NCI-H2081 treated with DMSO at 0.1 percent for 48 hours (cell line): ENCODE results near the gene TBL1XR1.
"Not testable (repeated sequence)": the region's sequence is repeated elsewhere in the genome, so short reads cannot be mapped to it uniquely, and the experiment has no call there.

Experiments
- DNase-seq: peaks from one replicate; lab custom pipeline; 2025; lab: John Stamatoyannopoulos, UW

Gene TBL1XR1

DNA sequence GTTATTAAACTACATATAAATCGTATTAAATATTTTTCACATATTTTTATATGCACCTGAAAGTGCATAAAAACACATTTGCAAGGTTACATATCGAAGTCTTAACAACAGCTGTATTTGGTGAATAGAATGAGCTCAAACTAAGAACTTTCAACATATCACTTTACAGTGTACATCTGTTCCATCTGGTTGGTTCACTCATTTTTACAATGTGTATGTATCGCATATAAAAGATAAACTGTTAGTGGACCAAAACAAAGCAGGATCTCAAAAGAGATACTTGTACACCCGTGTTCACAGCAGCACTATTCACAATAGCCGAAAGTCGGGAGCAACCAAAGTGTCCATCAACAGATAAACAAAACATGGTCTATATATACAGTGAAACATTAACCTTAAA is 55.8 kb downstream of the TBL1XR1 start:
- DNase-seq = no peak

DNA sequence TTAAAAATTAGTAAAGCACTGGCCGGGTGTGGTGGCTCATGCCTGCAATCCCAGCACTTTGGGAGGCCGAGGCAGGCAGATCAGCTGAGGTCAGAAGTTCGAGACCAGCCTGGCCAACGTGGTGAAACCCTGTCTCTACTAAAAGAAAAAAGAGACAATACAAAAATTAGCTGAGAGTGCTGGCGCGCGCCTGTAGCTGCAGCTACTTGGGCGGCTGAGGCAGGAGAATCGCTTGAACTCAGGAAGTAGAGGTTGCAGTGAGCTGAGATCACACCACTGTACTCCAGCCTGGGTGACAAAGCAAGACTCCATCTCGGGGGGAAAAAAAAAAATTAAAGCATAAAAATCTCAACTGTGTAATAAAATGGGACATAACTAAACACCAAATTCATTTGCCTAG is 58.1 kb downstream of the TBL1XR1 start:
- not testable (repeated sequence) for DNase-seq

DNA sequence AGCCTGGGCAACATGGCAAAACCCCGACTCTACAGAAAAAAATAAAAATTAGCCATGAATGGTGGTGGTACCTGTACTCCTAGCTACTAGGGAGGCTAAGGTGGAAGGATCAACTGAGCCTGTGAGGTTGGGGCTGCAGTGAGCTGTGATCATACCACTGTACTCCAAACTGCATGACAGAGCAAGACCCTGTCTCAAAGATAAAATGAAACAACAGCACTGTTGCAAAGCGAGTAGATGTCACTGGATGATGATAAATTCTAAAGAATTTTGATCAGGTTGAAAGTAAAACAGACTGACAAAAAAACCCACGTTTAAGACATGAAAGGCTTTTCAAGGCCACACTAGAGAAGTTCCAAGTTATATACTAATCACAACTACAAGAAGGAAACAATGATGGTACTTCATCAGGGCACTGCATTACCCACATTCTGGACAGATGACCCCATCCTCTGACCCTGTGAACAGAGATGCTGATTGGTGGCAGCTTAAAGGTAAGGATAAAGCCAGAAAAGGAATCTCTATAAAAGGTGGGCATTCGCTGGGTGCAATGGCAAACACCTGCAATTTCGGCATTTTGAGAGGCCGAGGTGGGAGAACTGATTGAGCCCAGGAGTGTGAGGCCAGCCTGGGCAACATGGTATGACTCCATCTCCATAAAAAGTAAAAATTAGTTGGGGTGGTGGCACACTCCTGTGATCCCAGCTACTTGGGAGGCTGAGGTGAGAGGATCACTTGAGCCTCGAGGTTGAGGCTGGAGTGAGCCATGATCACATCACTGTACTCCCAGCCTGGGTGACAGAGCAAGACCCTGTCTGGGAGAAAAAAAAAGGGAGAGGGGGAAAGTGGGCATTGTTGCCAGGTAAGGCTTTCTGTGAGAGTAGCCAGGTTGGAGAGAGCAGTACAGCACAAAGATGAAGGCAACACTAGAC is 59.2 kb downstream of the TBL1XR1 start:
- DNase-seq = no peak

DNA sequence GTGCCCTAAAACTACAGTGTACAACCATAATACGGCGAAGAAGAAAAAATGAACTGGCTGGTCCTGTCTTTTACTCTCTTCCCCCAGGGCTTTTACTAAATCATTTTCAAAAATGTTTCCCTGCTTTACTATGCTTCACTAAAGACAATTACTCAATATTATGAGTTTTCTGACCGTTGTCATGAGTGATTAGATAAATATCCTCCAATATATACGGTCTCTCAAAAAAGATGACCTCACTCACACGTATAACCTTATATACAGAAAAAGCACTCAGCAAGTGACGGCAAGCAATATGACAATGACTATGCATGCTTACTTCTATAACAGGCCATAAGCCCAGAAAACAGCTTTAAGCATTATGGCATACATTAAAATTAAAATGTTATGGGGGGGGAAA is 60.5 kb downstream of the TBL1XR1 start:
- DNase-seq = no peak

DNA sequence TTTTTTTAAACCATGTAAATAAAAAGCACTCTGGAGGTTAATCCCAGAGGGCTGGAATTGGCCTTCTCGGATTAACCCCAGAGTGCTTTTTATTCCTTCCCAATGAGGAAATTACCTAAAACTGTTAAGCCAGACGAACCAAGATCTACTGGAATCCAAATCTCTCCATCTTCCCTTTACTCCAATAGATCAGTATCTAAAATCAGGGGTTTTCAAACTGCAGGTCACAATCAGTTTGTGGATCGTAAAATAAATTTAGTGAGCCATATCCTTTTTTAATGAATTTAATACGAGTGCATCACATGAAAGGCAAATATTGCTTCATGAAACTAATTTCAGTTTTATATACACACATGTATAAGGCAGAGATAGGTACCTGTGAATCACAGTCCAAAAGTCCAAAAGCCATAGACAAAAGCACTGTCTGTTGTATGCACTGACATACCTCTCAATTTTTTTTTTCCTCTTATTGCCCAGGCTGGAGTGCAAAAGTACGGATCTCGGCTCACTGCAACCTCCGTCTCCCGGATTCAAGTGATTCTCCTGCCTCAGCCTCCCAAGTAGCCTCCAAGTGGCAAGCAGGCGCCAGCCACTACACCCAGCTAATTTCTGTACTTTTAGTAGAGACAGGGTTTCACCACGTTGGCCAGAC is 61.3 kb downstream of the TBL1XR1 start:
- no peak for DNase-seq

DNA sequence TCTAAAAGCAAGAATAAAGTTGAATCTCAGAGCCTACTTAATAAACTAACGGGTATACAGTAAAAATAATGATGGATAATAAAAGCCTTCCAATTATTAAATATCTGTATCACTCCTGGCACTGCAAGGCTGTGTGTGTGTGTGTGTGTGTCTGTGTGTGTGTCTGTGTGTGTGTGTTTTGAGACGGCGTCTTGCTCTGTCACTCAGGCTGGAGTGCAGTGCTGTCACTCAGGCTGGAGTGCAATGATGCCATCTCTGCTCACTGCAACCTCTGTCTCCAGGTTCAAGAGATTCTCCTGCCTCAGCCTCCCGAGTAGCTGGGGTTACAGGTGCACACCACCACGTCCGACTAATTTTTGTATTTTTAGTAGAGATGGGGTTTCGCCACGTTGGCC is 62.5 kb downstream of the TBL1XR1 start:
- DNase-seq = no peak

DNA sequence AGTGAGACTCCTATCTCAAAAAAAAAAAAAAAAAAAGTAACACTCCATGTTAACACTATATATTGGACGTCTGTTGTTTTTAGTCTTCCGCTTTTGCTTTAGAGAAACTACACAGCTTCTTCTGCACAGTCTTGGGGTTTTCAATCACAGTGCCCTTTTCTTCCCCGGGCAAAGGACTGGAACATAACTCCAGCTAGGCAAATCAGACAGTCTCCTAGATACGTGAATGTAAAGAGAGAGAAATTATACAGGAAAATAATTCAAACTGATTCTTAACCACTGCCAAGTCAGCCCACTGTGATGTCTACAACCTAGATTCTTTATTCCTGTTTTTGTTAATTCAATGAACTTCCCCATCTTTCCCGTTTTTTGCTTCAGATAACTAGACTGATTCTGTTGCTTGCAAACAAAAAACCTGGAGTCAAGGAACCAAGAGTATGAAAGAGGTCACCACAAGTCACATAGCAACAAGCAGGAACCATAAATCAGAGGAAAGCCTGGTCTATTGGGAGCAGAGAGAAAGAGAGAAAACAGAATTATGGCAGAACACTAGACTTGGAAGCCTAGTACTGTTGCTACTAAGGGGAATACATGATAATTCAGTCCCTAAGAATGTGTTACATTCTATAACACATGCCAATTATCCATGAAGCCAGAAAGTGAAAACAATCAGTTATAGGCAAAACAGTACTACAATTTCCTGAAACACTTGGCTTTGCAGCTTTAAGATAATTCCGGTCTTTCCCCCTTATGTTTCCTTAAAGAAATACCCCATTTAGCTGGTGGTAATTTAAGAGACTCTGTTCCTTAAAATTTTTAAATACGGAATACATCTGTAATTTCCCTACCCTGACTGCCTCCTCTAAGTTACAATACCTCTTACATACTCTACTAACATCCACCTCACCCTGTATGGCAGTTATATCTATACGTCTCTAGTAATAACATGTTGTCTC is 63.1 kb downstream of the TBL1XR1 start:
- no peak for DNase-seq

DNA sequence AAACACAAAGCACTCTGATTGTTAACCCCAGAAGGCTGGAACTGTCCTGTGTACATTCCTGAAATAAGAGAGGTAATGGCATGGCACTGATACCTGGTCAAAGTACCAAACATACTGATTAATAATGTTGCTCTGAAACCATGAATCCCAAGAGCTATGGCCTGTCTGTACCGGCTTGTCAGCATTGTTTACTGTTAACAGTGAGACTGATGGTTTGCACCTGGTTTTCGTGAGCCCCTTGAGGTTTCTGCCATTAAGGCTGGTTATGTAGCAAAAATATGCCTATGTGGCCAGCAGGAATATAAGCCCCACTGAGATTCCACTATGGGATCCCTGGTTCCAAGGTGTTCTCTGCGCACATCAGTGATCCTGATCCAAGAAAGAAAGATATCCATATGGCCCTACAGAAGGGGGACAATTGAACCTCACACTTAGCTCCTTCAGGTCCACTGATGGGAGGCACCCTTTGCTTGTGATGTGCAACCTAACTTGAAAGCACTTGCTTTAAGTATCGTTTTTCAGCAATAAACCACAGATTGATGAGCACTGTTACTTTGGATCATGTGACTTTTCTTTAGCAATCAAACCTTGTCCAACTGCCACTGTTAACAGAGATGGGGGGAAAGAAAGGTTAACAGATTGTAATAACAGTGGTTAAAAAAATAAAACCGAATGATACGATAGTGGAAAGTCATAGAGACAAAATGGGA is 65.2 kb downstream of the TBL1XR1 start:
- DNase-seq = no peak

DNA sequence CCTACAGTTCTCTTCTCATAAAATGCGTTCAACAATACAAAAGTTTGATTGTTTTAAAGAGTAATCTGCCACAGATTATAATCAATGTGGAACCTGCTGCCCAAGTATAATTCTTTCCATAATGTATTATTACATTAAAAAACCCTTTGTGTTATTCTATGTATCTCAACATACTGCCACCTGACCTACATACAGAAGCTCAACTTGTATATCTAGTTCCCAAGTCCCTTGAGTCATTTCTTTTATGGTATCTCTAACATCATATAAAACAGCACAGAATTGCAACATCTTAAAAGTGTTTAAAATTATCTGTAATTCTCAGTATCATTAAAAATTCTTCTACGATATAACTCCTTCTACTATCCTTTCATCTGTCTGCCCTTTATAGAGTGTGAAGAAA is 70.3 kb downstream of the TBL1XR1 start:
- DNase-seq = no peak

DNA sequence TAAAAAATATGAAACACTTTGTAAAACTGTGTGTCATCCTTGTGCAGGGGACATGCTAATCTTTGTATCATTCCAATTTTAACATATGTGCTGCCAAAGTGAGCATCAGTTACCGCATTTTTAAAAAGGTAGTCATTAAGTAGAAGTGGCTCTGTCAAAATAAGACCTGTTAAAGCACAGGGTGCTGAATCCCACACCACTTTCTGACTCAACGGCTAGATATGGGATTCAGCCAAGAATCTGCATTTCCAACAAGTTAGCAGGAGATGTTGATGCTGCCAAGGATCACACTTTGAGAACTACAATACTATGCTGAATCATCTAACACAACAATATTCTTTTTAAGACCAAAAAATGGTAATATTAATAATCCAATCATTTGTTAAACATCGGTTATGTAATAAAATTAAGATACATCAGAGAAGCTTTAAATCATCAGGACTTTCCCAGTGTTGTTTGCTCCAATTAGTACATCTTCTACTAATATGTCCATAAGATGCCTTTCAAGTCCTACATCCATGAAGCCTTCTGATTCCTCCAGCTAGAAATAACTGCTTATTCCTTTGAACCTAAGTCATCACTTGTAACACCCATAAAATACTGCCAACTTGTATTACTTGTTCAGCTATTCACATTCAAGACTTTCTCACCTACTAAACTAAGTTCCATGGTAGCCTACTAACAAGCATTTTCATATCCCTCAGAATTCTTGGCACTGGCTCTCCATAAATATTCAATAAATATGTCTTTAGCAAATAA is 71.1 kb downstream of the TBL1XR1 start:
- no peak for DNase-seq

DNA sequence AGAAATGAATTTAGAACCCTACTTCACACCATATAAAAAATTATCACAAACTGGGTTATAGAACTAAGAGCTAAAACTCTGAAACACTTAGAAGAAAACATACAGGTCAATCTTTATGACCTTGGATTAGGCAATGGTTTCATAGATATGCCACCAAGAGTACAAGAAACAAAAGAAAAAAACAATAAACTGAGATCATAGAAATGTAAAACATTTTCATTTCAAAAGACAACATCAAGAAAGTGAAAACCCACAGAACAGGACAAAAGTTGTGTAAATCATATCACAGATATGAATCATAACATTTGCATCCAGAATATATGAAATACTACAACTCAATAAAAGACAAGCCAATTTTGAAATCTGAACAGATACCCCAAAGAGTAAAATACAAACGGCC is 72.4 kb downstream of the TBL1XR1 start:
- no peak for DNase-seq

DNA sequence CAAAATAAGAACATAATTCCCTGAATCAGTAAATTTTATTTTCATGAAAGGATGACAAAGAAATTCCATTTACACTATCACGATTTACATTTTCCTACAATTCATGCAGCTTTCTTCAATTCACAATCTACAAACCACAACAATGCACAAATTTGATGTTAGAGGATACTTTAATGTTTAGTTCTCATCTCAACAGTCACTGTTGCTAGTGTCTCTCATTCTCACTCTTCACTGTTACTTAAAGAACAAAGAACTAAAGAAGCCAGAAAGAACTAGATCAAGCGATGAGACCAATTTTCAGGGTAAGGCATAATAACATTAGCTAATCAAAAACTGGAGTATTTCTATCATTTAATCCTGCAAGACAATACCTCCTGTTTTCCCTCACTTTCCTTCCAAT is 73.5 kb downstream of the TBL1XR1 start:
- no peak for DNase-seq

DNA sequence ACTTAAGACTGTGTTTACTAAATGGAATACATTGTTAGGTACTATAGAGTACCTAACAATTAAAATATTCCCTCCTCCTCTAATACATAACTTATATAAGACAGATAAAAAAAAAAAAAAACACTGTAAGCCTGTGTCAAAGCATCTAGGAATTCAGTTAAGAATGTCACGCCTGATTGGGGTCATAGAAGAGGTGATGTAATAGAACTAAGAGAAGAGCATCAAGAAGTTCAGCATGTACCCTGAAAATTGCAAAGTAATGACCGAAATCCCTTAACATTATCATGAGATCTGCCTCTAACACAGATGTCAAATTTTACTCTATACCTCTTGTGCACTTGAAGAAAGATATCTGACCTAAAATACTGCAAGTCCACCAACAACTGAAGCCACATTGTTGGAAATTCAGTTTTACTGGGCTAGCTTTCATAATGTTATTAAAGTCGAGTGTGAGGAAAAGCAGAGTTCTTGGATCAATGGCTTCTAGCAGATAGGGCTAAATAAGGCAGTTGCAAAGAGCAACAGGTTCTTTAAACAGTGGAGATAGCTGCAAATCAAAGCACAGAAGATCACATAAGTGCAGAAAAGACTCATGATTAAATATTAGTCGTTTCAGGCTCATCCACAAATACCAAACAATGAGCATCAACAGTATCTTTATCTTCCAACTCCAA is 75.0 kb downstream of the TBL1XR1 start:
- DNase-seq = no peak

DNA sequence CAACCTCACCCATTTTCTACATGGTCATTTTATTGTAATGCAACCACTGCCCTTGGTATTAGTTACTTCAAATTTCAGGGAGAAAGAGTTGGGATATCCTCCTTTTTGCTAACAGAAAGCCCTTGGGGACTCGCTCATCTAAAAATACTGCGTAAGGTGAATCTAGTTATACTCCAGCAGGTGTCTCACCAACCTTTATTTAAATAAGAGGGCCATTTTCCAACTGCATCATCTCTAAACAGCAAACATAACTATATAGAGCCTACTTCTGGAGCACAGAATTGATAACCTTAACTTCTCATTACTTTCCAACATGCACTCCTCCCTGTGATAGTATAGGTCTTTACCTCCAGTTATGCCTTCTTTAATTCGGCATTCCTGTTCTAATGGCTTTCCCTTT is 77.5 kb downstream of the TBL1XR1 start:
- no peak for DNase-seq

DNA sequence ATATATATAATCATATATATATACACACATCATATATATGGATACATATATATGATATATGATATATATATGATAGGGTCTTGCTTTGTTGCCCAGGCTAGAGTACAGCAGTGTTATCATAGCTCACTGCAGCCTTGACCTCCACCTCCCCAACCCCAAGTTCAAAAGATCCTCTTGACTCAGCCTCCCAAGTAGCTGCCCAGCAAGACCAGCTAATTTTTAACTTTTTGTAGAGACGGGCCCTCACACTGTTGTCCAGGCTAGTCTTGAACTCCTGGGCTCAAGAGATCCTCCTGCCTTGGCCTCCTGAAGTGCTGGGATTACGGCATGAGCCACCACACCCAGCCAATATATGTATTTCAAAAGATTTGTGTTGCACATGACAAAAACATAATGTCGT is 83.0 kb downstream of the TBL1XR1 start:
- no peak for DNase-seq

DNA sequence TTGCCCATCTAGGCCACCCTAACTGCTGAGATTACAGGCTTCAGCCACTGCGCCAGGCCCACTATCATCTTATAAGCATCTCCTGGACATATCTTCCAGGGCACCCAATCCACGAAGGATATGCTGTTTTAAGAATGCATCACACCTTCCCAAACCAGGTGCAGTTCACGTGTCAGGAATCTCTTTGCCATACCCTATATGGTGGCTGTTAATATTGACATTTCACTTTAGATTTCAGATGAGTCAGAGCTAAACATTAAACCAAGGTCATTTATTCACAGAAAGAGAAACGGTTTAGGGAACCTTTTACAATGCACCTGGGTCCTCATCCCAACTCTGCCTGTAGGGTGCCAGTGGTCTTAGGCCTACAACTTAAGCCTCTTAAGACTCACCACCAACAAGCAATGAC is 85.7 kb downstream of the TBL1XR1 start:
- DNase-seq = no peak

DNA sequence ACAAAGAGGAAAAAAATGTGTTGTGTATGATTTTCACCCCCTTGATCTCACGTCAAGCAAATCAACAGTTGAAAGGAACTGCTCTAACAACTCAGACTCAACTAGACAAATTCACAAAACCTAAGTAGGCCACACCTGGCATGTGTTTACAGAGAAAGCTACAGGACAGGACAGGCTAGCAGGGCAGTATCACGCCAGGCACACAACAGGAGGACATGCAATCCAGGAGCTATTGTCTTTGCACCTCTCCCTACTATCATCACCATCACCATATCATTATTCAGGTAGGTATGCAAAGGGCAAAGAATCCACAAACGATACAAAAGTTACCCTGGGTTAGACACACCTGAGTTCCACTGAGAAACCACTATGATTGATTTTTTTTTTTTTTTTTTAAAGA is 86.4 kb downstream of the TBL1XR1 start:
- no peak for DNase-seq

DNA sequence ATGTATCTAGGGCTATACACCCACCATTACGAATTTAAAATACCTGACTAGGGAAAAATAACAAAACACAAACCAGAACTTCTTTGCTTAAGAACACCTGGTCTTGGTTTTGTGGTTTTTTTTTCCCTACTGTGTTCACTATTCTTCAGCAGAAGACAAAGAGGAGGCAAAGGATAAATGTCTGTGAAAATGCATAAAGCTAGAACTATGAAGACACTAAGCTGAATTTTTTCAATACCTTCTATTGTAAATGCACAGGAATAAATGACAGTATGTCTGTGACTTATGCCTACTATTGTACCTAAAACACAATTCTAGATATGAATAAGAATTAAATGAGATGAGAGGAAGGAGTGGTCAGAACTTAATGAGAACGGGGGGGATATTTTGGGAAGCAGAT is 86.9 kb downstream of the TBL1XR1 start:
- DNase-seq = no peak

DNA sequence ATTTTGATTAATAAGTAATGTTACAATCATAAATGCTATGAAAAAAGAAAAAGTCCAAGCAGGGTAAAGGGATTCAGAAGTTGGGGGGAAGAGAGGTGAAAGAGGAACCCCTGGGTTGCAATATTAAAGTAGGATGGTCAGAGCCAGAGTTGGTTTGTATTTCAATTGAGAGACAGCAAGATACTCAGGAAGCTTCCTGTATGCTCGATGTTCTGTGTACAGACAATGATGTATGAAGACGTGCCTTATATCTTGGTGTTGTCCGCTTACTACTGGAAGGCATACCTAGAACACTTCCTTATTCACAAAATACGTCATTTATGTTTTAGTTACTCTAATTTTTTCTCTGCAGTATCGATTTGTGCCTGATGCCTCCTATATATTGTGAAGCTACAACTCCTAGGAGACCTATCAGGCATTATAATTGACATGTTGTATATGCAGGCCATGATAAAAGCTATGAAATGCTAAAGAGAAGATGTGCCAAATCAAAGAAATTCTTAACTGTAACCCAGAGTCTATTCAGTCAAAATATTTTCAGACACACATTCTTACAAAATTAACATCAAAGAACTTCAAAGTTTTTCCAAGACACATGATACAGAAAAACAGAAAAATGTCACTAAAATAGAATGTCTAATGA is 87.5 kb downstream of the TBL1XR1 start:
- DNase-seq = no peak

DNA sequence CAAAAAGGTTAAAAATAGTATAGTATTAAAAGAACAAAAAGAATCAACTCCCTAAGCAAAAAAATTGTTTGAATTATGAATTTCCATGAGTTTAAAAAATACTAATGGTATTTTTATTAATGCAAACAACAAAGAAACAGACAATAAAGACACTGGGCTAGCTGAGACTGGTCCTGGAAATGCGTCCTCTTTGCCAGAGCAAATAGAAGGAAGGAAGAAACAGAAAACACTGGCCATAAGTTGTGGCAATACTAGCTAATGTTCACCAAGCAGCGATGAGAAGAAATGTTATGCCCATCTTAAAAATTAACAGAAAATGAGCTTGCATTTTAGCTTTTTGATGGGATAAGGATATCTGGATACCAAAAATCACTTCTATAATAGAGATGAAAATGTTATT is 88.6 kb downstream of the TBL1XR1 start:
- DNase-seq = no peak
